Mammary epithelial cell (primary cell): ENCODE data around the gene FUZ.

Source experiments
- EZH2 ChIP-seq: IDR thresholded peaks from 2 replicates; pipeline ENCODE4 v1.6.1; 2012; ENCODE audit warnings: low read length, inconsistent platforms, borderline replicate concordance
- TF ChIP-seq, protein P1 (sequence below), 2 donors: IDR thresholded peaks in 1 of 2; conservative IDR thresholded peaks in 1 of 2; 2 replicates each; pipeline ENCODE4 v1.5.1; 2011 to 2012; ENCODE audit warnings: inconsistent platforms in 2 of 2, low read length in 2 of 2, mild to moderate bottlenecking in 2 of 2, control low read depth in 1 of 2, low read depth in 1 of 2; ENCODE audit not compliant: insufficient read depth in 1 of 2; ENCODE audit errors: extremely low read depth in 1 of 2

DNA sequence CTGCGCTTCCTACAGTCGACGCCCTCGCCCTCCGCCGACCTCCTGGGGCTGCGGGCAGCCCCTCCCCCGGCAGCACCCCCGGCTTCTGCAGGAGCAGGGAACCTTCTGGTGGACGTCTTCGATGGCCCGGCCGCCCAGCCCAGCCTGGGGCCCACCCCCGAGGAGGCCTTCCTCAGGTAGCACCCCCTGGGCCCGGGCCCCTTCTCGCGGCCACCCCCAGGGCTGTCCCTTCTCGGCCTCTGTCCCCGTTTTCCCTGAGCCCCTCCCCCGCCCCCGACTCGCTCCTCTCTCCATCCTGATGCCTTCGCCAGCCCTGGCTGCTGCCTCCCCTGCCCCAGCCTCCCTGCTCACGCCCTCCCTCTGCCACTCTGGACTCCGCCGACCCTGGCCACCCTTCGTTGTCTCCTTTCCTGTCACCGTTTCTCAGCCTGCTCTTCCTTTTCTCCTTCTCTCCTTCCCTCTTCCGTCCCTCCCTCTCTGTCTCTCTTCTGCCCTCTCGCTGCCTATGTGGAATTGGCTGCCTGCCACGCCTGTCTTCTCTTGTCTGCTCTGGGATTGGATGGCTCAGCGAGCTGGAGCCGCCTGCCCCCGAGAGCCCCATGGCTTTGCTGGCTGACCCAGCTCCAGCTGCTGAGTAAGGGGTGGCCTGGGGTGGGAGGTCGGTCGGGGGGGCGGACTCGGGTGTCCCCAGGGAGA lies 11.0 kb downstream of the FUZ start:
- TF ChIP-seq, protein P1, sequence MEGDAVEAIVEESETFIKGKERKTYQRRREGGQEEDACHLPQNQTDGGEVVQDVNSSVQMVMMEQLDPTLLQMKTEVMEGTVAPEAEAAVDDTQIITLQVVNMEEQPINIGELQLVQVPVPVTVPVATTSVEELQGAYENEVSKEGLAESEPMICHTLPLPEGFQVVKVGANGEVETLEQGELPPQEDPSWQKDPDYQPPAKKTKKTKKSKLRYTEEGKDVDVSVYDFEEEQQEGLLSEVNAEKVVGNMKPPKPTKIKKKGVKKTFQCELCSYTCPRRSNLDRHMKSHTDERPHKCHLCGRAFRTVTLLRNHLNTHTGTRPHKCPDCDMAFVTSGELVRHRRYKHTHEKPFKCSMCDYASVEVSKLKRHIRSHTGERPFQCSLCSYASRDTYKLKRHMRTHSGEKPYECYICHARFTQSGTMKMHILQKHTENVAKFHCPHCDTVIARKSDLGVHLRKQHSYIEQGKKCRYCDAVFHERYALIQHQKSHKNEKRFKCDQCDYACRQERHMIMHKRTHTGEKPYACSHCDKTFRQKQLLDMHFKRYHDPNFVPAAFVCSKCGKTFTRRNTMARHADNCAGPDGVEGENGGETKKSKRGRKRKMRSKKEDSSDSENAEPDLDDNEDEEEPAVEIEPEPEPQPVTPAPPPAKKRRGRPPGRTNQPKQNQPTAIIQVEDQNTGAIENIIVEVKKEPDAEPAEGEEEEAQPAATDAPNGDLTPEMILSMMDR (conservative IDR thresholded peaks at IDR 0.05 in 1 of 2, IDR thresholded peaks at IDR 0.05 in 1 of 2; ENCODE audit: extremely low read depth in 1 of 2, insufficient read depth in 1 of 2, low read depth in 1 of 2, low read length in 2 of 2), result no peak
- TF ChIP-seq EZH2, result no peak
